GM19372 (cell line): ENCODE results near the gene NABP2.
A peak's percentile ranks its signal among the peaks of the same experiment; 100 is the strongest.
"Not testable (repeated sequence)": the region's sequence is repeated elsewhere in the genome, so short reads cannot be mapped to it uniquely, and the experiment has no call there.

Experiments
- ATAC-seq: cut with Tn5 transposase; IDR thresholded peaks from one replicate; pipeline ENCODE4 v1.9.1; 2021; ENCODE audit warnings: mild to moderate bottlenecking, low read depth, moderate library complexity; ENCODE audit not compliant: unreplicated experiment

NABP2 gene

GRCh38 chr12:56242986-56243385 lies 18.8 kb downstream of the NABP2 start:
- ATAC-seq = no peak

GRCh38 chr12:56243731-56244181 lies 19.6 kb downstream of the NABP2 start:
- no peak for ATAC-seq

GRCh38 chr12:56244494-56244893 lies 20.4 kb downstream of the NABP2 start:
- no peak for ATAC-seq

- no peak for ATAC-seq
These were observed 23.8 kb downstream of the NABP2 start for GRCh38 chr12:56247923-56248322.

- ATAC-seq = no peak
These were observed 24.6 kb downstream of the NABP2 start for GRCh38 chr12:56248711-56249110.

GRCh38 chr12:56252649-56253048 lies 28.5 kb downstream of the NABP2 start:
- ATAC-seq = no peak

GRCh38 chr12:56253091-56253490 lies 28.9 kb downstream of the NABP2 start:
- ATAC-seq = no peak

GRCh38 chr12:56255671-56256070 lies 31.5 kb downstream of the NABP2 start:
- ATAC-seq = no peak

GRCh38 chr12:56256326-56256960 lies 32.3 kb downstream of the NABP2 start:
- ATAC-seq = no peak

- ATAC-seq = no peak
These were observed 32.9 kb downstream of the NABP2 start for GRCh38 chr12:56257071-56257470.

GRCh38 chr12:56257491-56258067 lies 33.4 kb downstream of the NABP2 start:
- ATAC-seq = no peak

GRCh38 chr12:56258068-56258819 lies 34.1 kb downstream of the NABP2 start, which contains the start of gene ANKRD52:
Gene ANKRD52 (minus strand): TSS chr12:56258384. CDS start chr12:56258269, 115 bp downstream.
- peak; percentile 83 for ATAC-seq

GRCh38 chr12:56258820-56259183 lies 34.7 kb downstream of the NABP2 start:
- ATAC-seq = no peak

- no peak for ATAC-seq
These were observed 36.2 kb downstream of the NABP2 start for GRCh38 chr12:56260380-56260779.

- no peak for ATAC-seq
These were observed 36.8 kb downstream of the NABP2 start for GRCh38 chr12:56260921-56261320.

- ATAC-seq = no peak
These were observed 37.5 kb downstream of the NABP2 start for GRCh38 chr12:56261503-56262232.

GRCh38 chr12:56262955-56263354 lies 38.8 kb downstream of the NABP2 start:
- not testable (repeated sequence) for ATAC-seq

- ATAC-seq = not testable (repeated sequence)
These were observed 42.0 kb downstream of the NABP2 start for GRCh38 chr12:56266068-56266692.

- peak; percentile 89 for ATAC-seq
These were observed 42.7 kb downstream of the NABP2 start, which contains the start of gene COQ10A for GRCh38 chr12:56266693-56267442. Gene COQ10A (plus strand): TSS chr12:56266942. CDS start chr12:56267119, 177 bp downstream.
